ENCODE results near the gene HAAO.

The HAAO gene

GRCh38 chr2:42813763-42814162 lies 21.4 kb upstream of the HAAO start:
- DNase-seq (ENCODE audit: low spot score) (no peak), FAIRE-seq (no peak)

DNA sequence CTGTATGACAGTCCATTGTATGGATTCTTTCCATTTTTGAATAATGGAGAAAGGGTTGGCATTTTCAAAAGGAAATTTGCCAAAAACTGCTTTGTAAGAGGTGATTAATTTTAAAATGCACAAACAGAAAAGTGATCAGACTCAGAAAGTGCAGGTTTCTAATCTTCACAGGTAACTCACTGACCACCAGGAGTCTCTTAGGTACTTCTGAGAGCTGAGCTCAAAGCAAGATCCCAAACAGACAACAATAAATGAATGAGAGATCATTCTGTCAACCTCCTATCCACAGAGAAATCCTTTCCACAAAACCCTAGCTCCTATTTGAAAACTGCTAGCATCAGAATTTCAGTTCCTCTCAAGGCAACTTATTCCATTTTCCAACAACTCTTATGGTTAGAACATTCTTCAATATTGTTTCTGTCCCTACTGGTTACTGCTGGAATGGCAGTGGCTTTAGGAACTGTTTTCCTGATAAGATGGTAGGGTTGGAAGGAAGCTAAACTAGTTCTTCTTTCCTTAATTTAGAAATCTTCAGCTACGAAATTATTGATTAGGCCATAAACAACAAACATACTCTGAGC lies 20.6 kb upstream of the HAAO start:
- FAIRE-seq (no peak), DNase-seq (ENCODE audit: low spot score) (no peak)

GRCh38 chr2:42810971-42811811 lies 18.8 kb upstream of the HAAO start:
- no peak for DNase-seq (ENCODE audit: low spot score)
- no peak for FAIRE-seq

- peak; percentile 37 for FAIRE-seq
- DNase-seq (ENCODE audit: low spot score) = peak; percentile 97
Observed at GRCh38 chr2:42810121-42810970, 18.0 kb upstream of the HAAO start.

DNA sequence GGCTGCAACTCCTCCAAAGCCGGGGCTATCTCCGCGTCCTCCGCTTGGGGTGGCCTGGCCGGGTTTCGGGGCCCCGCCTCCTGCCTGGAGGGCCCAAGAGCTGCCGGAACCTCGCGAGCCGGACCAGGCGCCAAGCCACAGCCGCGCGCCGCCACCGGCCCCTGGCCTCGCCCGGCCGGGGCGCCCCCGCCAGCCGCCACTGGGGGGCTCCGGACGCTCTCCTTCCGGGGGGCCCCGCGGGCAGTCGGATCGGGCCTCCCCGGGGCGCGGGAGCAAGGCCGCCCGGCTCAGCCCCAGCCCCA lies 17.4 kb upstream of the HAAO start:
- FAIRE-seq = no peak
- peak; percentile 62 for DNase-seq (ENCODE audit: low spot score)

DNA sequence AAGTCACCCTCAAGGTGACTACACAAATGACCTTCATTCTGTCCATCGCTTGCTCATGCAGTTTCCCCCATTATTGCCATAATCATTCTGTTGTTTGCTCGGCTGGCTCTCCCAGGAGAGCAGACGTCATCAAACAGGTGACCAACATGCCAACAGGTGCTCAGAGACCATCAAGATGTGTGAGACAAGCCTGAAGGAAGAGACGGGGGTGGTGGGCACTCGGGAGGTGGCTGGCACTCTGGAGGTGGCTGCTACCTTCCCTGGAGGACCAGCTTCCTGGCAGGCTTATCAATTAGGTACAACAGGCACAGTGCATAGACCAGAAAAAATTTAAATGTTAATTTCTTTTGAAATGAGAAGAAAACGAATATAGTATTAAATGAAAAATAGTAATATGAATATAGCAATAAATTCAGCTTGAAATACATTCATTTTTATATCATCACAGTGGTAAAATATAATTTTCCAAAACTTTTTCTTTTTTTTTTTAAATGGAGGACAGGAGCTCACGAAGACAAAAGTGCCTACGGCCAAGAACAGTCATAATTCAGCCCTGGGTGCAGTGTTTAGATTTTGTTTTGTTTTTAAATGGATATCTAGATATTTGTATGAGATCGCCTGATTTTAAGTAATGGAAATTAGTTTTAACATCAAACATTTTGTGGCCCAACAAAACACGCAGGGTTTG lies 16.9 kb upstream of the HAAO start:
- no peak for FAIRE-seq
- DNase-seq (ENCODE audit: low spot score) = no peak

GRCh38 chr2:42808301-42808700 lies 15.9 kb upstream of the HAAO start:
- FAIRE-seq = no peak

DNA sequence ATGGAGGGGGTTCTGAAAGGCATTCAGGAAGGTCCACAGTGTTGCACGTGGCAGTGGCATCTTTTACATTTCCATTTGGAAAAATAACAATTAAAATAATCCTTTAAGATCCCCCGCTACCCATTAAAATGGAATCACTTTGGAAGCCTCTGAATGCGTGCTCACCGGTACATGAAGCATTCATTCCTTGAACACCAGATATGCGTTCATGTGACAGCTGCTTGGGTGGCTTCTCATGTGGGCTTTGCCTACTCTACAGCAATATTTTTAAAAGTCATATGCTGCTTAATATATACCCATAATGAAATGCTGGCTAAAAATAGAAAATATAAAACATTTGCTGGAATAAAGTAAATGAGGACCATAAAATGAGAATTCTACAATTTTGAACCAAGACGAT lies 14.4 kb upstream of the HAAO start:
- DNase-seq (ENCODE audit: low spot score) (no peak), FAIRE-seq (no peak)

More at GRCh38 chr2:42808301-42808700, 15.9 kb upstream of the HAAO start:
- DNase-seq (ENCODE audit: low spot score) = no peak

GRCh38 chr2:42804891-42805290 lies 12.5 kb upstream of the HAAO start:
- DNase-seq (ENCODE audit: low spot score) (no peak), FAIRE-seq (no peak)

- DNase-seq (ENCODE audit: low spot score) (no peak), FAIRE-seq (no peak)
Observed at GRCh38 chr2:42804338-42804737, 12.0 kb upstream of the HAAO start.

- DNase-seq (ENCODE audit: low spot score) (no peak), FAIRE-seq (no peak)
Observed at GRCh38 chr2:42802150-42802549, 9.8 kb upstream of the HAAO start.

GRCh38 chr2:42801381-42801780 lies 9.0 kb upstream of the HAAO start:
- FAIRE-seq (no peak), DNase-seq (ENCODE audit: low spot score) (no peak)

DNA sequence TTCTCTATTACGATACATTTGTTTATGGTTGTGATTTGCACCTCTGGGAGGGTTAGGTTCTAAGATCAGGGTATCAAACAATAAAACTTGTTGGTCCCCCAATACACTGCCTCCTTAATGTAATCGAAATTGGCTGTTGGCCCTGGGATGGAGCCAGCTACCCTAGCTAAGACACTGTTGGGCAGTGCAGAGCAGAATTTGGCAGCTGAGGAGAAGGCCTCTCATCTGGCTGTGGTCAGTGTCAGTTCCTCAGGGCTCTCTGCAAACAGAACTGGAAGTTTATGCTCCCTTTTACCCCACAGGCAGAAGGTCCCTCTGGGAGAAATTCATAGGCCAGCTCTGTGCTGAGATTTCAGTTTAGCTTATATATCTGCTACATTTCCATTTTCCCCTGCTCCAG lies 8.6 kb upstream of the HAAO start:
- FAIRE-seq = no peak

GRCh38 chr2:42800461-42800962 lies 8.1 kb upstream of the HAAO start:
- no peak for FAIRE-seq
- DNase-seq (ENCODE audit: low spot score) = no peak

More for the DNA sequence above, 8.6 kb upstream of the HAAO start:
- no peak for DNase-seq (ENCODE audit: low spot score)

- no peak for DNase-seq (ENCODE audit: low spot score)
- no peak for FAIRE-seq
Observed at GRCh38 chr2:42799881-42800280, 7.5 kb upstream of the HAAO start.

GRCh38 chr2:42797281-42797680 lies 4.9 kb upstream of the HAAO start:
- DNase-seq (ENCODE audit: low spot score) (no peak), FAIRE-seq (no peak)

- FAIRE-seq (no peak), DNase-seq (ENCODE audit: low spot score) (no peak)
Observed at GRCh38 chr2:42796427-42797248, 4.3 kb upstream of the HAAO start.

DNA sequence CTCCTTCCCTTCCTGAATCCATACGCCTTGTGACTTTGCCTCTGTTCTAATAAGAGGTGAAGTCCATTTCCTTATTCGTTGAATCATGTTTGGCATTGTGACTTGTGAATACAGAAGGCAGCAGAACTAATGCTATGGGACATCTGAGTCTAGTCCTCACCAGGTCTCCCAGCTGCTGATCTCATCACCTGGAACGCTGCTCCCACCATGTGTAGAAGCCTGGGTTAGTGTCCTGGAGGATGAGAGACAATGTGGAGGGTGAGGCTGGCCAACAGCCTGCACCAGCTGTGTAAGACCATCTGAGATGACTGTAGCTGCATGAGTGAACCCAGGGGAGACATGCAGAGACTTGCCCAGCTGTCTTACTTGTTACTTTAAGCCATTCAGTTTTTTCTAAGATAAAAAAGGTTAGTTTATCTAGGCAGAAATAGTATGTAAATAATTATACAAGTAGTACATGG lies 3.5 kb upstream of the HAAO start:
- FAIRE-seq (no peak), DNase-seq (ENCODE audit: low spot score) (no peak)

DNA sequence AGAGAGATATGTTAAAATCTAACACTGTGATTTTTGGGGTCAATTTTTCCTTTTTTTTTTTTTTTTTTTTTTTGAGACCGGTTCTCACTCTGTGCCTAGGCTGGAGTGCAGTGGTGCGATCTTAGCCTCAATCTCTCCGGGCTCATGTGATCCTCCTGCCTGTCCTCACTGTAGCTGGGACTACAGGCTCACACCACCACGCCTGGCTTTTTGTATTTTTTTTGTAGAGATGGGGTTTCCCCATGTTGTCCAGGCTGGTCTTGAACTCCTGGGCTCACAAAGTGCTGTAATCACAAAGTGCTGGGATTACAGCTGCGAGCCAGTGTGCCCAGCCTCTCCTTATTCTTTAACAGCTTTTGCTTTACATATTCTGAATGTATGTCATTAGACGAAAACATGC lies 2.9 kb upstream of the HAAO start:
- DNase-seq (ENCODE audit: low spot score) = no peak
- FAIRE-seq = no peak

DNA sequence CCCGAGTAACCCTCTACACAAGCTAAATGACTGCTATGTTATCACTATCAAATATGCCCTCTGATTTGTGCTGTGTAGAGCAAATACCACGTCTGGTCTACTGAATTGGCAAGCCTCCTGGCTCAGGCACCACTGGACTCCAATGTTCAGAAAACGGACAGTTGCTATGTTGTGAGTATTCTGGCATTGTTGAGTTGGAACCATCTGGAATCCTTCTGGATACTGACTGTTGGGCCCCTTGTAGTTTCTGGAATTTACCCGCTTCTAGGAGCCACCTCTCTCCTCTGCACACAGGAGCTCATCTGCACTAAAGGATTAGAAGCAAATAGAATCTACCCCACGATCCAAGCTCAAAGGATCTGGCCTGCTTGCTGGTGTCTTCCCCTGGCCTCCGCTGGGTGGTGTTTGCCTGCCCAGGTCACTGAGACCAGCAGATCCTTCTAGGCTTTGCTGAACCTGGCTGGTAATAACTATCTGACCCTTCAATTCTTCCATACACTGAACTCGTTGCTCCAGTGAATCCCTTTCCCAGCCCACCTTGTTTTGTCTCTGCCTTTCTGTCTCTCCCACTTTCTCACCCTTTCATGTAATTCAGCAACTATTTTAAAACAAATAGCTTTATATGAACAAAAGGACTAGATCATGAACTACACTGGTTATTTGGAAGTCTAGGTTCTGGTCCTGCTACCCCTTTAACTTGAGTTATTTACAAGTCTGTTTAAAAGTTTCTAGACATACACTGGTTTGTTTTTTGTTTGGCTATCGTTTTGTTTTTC lies 2.1 kb upstream of the HAAO start:
- FAIRE-seq = no peak

More for the DNA sequence above, 2.1 kb upstream of the HAAO start:
- DNase-seq (ENCODE audit: low spot score) = no peak

All from RCC 7860 (cell line).